Fibroblast of skin of scalp (primary cell): ENCODE results near the gene KIRREL1.

ENCODE experiments used
- DNase-seq: peaks from one replicate; pipeline ENCODE4 v3.0.0-alpha.2; 2013

Gene KIRREL1

DNA sequence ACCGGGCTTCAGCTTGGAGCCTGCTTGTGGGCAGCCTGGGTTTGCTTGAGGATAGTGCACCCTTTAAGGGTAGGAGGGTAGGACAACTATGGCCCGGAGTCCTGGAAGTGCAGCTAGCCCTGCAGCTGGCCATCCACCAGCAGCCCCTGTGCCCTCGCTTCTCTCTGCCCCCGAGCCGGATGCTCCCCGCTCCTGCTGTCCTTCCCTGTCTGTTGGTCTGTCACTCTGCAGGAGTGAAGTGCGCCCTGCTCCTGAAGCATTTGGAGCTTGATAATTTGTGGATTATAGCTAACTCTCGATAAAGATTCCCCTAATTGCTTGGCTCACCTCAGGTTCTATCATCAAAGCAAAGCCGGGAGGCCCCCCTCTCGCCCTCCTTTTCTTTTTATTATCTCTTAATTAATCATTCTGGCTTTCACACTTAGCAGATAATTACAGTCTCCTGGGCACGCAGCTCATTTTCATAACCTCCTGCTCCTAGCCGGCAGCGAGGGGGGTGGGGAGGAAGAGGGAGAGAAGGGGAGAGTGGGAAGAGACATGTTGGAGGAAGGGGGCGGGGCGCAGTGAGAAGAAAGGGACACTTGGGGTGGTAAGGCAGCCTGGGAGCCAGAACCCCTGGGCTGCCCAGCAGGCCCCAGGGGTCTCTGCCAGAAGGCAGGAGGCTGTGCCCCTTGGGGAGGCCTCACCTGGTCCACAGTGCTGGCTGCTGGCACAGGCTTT is 14.4 kb downstream of the KIRREL1 start:
- no peak for DNase-seq

DNA sequence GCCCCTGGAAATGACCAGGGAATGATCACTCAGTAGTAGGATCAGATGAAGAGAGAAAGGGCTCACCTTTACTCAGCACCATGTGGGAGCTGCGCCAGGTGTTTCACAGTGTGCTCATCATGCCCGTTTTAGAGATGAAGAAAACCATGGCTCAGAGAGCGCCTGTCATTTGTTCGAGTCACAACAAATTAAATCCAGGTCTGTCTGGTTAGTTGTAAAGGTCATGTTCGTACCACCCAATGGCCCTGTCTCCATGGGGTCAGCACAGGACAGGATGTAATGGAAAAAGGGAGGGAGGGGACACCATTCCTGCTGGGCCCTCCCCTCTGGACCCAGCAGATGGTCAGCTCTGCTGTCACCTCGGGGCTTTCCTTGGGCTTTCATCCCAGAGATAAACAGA is 15.2 kb downstream of the KIRREL1 start:
- no peak for DNase-seq

DNA sequence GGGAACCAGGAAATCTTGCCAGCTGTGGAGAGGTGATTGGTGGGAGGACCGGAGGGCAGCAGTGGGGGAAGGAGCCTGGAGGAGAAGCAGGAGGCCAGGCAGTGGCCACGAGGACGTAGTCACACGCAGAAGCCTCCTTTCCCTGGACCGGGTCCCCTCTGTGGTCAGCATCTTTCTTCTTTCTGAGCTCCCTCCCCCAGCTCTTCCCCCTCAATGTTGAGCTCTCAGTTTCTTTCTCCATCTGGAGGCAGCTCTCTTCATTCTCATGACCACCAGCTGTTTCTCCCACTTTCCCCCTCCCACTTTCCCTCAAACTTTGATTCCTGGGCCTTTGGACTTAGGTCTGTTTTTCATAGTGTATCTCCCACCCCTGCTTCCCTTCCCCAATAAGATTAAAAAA is 18.3 kb downstream of the KIRREL1 start:
- no peak for DNase-seq

DNA sequence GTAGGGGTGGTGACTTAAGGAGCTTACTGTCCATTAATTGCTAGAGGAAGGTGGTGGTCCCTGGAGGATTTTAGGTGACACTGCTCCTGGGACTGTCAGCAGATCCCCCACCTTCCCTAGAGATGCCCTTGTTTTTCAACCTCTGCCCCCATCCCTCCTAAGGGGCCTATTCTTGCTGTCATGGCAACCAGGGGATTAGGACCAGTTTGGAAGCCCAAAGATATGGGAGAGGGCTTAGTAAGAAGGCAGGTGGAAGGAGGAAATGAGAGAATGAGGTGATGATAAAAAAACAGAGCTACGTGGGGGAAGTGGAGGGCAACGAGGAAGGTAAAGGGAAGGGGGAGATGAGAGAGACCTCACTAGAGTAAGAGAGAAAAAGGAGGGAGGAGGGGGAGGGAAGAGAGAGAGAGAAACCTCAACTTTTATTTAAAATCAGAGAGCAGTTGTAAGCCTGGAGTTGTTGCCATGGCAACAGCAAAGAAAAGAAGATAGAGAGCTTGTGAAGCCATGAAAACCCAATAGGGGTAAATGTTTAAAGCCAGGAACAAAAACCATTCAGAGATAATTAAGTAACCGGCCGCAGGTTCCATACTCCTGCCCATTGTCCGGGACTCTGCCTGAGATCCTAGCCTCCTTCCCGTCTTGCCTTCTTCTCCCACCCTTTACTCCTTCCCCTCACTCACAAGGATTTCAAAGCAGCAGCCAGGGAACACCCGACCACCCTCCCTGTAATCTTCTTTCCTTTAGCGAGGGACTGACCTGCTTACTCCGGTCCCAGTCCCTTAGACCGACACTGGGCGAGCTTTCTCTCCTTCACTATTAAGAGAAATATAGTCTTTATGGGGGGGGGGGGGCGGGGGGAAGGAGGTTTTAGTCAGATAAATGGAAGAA is 20.6 kb downstream of the KIRREL1 start:
- DNase-seq, result no peak

DNA sequence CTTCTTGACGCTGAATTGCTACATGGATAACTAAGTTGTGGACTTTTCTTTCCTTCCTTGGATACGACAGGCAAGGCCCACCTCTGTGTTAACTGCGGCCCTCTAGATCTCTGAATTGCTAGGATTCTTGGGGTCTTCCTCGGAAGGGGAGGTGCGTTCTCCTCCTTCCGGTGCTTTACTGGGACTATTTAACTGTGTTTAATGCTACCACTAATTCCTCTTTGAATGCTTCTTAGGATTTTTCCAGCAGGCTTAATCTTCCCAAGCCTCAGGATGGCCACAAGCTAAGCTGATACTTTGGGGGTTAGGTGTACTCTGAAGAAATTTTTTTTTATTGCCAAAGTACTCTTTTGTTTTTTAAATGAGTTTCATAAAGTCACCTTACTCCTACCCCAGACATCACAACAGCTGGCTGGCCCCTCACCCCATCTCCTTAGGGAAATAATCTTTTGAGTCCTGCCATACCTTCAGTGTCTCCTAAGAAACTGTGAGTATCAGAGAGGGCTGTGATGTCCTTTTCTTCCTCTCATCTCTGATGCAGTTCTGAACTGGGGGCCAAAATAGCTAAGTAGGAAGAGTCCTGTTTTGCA is 21.4 kb downstream of the KIRREL1 start:
- no peak for DNase-seq

DNA sequence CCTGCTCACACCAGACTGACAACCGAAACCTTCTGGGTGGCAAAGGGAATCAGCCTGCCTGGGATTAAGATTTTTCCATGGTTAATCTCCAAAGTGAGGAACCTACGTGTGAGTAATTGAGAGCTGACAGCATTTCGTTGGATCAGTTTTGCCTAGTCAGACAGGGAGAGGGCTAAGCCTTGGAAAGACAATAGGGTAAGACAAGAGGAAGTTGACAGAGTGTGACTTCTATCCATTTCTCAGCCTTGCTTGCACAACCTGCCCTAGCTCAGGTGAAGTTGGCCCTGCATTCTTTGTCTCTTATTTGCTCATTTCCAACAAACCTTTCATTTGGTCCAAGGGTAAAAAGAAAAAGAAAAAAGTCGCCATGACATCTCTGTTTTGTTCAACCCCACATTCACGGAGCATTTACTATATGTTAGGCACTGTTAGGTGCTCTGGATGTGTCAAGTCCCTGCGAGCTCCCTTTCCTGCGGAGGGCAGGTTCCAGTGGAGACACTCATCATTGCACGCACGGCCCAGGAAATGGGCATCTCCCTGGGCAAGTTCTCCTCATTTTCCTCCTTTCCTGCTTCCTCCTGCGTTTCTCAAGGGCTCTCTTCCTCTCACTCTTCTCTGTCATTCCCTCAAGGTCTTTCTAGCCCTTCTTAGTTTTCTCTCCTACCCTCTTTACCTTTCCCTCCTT is 23.3 kb downstream of the KIRREL1 start:
- no peak for DNase-seq

DNA sequence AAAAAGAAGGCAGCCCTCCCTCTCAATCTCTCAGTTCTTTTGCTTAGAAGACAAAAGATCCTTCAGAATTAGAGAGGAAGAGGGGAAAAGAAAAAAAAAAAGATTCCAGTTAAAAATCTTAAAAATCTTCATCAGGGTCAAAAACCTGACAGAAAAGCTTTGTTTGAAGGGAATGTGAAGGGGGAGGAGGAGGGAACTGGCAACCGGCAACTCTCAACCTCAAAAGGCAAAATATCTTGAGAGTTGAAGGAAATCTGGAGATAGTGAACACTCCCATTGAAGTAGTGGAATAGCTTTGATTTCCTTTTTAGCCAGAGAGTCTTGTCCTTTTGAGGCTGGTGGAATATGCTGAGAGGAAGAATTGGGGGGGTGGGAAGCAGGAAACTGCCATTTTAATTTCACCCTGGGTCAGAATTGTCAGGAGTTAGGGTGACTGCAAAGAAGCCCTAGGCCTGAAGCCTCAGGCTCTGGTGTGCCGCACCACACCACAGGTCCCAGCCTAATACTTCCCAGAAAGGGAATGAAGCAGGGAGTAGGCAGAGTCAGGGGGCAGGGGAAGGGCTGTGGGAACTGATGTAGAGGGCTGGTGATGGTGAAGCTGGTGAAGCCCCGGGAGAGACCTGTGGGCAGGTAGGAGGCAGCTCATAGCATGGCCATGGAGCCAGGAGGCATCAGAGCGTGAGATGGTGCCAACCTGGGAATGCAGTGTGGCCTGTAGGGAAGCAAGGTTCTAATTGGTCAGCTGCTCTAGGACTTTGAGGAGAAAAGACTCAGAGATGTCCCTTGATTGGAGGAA is 24.6 kb downstream of the KIRREL1 start:
- no peak for DNase-seq

DNA sequence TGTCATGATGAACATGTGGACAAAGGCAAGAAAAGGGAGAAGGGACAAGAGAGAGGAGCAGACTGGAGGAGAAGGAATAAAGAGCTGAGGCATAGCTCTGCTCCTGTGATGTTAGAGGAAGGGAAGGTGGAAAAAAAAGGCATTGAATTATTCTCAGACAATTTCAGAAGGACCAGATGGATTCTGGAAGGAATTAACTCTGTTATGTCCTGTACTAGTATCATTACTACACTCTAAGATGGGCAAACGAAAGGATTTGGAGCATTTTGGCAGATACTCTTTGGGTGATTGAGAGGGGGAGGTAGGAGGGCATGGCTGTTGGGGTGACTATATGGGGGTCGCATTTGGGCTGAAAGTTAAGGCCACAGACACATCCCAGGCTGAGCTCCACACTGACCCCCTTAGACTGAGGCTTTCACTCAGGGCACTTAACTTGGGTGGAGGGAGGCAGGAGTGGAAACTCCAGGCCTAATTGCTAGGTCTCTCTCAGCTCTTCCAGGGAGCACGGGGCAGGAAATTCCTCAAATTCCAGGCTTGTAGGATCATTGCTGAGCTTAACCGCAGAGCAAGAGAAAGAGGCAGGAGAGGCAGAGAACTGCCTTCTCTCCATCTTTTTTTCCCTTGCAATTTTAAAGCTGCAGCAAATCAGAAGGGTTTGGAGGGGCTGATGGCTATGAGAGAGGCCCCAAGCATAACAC is 25.9 kb downstream of the KIRREL1 start:
- peak; percentile 97 for DNase-seq

DNA sequence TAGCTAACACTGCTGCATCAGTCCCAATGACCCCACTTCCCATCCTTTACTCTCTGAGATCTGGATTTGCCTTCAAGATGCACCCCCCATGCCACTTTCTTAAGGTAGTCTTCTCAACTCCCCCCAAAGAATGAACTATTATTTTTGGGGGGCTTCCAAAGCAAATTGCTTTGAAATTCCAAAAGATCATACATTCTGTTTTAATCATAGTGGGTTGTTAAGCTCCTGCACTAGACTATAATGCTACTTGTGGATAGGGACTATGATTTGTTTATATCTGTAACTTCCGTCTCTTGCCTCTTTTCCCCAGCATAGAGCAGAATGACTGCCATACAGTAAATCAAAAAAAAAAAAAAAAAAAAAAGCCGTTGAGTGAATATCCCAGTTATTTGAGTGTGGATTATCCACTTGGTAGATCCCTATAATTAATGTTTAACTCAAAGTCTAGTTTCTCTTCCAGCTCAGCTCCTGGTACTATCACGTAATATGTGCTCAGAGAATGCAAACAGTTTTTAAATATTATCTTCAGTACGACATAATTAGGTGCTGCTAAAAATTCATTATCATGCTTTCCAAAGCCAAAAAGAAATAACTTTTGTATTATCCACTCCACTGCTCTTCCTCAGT is 26.9 kb downstream of the KIRREL1 start:
- DNase-seq, result peak; percentile 41

DNA sequence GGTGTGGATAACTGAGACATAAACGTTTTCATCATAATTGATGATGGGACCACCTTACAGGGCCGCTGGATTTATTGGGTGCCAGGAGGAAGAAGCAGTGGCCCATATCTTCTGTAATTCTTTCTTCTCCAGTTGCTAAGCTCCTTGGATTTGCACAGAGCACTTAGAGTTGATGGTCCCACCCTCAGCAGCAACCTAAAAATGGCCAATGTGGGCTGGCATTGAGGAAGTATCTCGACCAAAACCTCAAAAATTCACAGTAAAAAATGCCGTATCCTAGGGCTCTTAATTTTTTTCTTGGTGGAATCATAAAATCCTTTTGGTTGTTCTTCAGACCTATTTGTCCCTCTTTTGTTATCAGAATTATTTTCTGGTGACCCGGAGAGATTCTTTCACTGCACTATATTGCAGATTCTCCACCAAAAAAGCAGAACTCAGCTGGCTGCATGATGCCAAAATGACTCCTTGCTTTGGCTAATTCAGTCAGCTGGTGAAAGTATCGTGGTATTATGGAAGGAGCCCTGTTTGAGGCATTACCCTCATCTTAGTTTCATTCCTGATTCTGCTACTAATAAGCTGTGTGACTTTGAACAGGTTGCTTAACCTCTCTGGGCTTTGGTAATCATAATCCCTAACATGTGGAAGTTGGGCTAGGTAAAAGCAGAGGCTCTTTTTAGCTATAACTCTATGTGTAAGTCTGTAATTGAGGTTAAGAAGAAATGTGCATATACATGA is 27.6 kb downstream of the KIRREL1 start:
- peak; percentile 65 for DNase-seq

DNA sequence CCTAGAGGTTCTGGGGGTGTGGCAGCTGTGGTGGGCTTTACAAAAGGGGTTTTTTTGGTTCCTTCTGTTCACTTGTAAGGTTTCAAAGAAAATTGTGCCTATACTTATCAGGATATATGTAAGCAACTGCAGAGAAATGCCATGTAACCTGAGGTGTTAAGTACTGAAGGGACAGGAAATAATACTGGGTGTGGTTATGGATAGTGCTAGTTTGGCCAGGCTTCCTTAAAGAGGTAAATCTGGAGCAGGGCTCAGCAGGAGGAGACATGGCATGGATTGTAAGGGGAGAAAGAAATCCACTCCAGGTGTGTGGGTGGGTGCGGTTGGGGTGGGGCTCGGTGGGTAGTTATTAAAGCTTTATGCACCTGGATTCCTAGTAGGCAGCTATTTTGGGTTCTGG is 28.3 kb downstream of the KIRREL1 start:
- DNase-seq, result no peak

DNA sequence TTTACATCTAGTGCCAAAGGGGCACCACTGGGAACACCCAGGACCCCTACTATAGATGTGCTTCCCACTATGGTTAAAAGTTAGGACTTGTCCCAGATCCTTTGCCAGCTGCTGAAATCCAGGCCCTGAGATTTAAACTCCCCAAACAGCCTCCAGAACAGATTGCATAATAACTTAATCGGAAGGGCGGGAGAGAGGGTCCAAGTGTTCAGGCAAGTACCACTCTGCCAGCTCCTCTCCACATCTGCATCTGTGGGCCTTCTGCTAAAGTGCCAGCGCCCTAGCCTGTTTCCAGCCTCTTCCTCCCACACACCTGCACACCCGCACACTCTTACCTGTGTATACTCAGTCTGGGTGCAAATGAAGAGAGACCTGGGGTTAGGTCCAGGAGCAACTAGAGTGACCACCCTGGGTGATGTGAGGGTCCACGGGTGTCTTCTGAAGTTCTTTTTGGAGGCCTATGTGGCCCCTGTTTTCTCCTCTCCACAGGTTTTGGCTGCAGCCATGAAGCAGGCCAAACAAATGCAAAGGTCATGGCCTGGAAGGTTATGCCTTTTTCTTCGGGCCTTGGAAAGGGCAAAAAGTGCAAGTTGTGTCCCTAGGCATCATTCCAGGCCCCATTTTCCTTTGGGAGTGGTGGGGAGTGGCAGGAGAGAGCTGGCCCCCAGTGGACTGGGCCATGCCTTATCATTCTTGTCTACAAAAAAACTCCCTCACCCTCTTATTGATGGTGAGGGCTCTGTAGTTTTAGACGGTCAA is 29.3 kb downstream of the KIRREL1 start:
- DNase-seq, result no peak

DNA sequence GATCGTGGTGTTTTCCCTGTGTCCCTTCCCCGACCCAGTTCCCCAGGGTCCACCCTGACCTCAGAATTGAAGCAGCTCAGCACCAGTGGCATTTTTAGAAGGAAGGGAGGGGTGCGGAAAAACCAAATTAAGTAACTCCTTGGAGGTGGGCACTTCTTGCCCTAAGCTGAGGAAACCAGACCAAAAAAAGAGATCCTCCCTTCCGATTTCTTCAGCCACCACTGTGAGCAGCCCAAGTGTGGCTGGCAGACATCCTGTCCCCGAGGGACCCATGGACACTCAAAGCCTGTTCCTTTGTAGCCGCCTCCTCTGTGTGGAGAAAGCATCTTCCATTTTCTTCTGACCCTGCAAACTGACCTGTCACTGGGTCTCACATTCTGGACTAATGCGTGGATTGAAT is 31.3 kb downstream of the KIRREL1 start:
- DNase-seq, result no peak

DNA sequence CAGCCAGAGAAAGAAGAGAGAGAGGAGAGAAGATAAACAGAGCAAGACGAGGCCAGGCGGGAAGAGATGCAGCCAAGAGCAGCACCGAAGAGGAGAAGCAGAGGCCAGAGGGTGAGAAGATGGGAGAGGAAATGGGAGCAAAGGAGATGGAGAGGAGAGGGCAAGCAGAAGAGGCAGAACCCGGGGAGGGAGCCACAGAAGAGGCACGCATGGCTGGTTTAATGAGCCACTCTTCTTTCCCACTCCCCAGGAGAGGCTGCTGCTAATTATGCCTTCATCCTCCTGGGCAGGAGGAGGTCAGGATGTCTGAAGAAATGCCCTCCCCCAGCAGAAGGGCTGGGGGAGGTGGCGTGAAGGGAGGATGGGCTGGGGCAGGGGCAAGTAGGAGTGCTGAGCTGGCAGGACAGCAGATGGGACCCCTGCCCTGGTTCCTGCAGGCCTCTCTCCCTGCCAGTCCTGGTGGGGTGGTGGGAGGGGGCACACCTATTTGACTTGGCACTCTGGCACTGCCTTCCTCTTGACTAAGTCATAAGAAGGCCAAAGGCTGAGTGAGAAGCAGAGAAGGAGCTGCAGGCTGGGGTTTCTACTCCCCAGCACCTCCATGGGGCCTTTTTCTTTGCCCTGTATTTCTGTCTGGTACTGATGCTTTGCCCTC is 32.3 kb downstream of the KIRREL1 start:
- no peak for DNase-seq

DNA sequence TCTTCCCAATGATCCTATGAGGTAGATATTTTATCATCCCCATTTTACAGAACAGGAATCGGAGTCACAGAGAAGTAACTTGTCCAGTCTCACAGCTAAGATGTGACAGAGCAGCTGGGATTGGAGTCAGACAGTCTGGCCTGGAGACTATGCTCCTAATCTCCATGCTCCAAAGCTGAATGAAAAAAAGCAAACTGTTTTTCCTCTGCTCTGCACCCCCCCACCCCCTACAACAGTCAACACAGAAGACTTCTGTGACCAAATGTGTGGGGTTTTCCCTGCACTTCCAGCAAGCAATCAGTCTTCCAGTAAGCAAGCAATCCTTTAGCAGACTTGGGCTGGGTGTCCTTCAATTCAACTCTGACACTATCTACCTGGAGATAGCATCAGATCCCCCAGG is 33.2 kb downstream of the KIRREL1 start:
- no peak for DNase-seq

DNA sequence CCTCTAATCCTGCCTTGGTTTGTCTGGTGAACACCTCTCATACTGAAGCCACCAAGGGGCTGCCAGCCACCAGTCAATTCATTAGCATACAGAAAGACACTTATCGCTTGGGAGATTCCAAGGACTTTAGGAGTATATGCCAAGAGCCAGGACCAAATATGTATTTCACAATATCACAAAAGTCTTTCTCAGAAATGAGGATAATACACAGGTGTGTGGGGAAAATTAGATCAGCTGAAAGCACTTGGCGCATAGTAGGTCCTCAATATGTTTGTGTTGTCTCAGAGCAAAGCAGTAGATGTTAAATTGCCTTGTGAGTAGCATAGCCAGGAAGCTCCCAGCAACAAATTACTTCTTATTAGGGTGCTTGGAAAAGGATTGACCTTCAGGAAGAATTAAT is 34.1 kb downstream of the KIRREL1 start:
- no peak for DNase-seq

DNA sequence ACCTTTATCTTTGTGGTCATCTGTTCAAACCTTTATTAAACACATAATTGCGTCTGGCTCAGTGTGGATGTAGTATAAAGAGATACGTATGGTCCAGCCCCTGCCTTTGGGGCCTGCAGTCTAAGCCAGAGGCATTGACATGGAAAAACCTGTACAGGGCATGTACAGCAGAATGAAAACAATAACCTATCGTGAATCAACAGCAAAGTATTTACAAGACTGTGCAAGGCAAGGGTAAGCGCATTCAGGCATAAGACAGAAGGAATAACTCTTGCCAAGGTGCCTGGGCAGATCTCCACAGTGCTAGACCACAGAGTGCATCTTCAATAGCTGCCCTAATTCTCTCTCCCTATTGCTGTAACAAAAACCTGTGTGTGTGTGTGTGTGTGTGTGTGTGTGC is 35.5 kb downstream of the KIRREL1 start:
- no peak for DNase-seq

DNA sequence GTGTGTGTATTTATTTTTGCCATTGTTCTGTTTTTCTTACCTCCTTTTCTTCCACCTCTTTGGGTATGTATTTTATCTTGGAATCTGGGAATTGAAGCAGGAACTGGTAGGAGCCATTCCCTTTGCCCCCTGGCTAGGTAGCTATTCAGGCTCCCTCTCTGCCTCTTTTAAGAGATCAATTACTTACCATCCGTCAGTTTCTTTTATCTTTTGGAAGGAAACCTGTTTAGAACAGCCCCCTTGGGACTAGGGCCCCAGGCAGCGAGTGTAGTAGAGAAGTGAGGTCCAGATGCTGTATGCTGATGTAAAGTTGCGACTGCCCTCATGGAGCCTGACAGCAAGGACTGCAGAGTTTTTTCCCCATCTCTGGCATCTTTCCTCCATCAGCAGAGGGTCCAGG is 41.6 kb downstream of the KIRREL1 start:
- no peak for DNase-seq

DNA sequence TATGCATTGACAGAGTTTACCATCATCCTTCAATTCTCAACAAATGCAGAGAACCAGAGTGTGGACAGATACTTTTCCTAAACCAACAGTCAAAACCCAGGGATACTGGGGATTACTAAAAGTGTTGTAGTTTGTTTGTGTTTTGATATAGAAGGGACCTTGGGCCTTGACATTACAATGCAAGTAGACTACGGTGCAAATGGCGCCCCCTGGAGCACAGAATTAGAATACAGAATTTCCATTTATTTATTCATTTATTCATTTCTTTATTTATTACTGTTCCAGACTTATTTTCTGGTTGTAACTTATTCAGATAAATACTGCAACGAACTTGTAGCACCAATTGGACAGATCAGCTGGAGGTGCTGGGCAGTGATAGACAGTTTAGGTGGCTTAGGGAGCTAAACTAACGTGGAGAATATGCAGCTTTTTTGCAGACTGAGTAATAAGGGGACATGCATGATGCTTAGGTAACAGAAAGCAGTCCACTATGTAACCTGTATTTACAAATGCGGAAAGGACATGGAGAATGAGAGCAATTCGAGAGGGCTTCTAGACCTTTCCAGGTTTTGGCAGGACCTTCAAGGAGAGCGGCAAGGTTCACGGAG is 42.6 kb downstream of the KIRREL1 start:
- peak; percentile 62 for DNase-seq
